Panc1 (cell line): ENCODE results near the gene CROCC2. TPM values are rescaled to one million over a fixed set of nuclear protein-coding genes. Genes with fewer than 3 reads are reported as not detected.

Source experiments
- ATAC-seq: fragments of 200-7000 bp; cut with Tn5 transposase; 2 replicates; pipeline ENCODE4 v1.9.1; 2020; ENCODE audit warnings: mild to moderate bottlenecking, moderate library complexity
- BruUV-seq: library from RNA; stranded (reverse); fragments of 400-500 nt; replicated peaks from 2 replicates; lab custom pipeline; 2021; lab: Mats Ljungman, UMichigan
- CTCF ChIA-PET: fragments of 300-600 bp; sonication (Branson Sonifier 250); formaldehyde crosslinking; loops from one replicate; lab custom pipeline; 2022; ENCODE audit warnings: antibody characterized with exemption; lab: Charles Lee
- POLR2A ChIA-PET: fragments of 300-600 bp; sonication (Branson Sonifier 250); formaldehyde crosslinking; loops from one replicate; lab custom pipeline; 2022; ENCODE audit warnings: antibody characterized with exemption; lab: Charles Lee
- DNase-seq: peaks from one replicate; pipeline ENCODE4 v3.0.0-alpha.2; 2010; ENCODE audit warnings: low read depth, low spot score
- H3K27ac ChIP-seq: 2 replicates; pipeline ENCODE4 v1.5.1; 2011; ENCODE audit warnings: mild to moderate bottlenecking, low read length, inconsistent platforms
- H3K27me3 ChIP-seq: fragments of 200-500 bp; sonication (Bioruptor generic); 2 replicates; pipeline ENCODE4 v1.6.0; 2014; ENCODE audit warnings: low read length, inconsistent platforms; ENCODE audit not compliant: control insufficient read depth, insufficient read depth
- H3K36me3 ChIP-seq: fragments of 200-500 bp; sonication (Bioruptor generic); 2 replicates; pipeline ENCODE4 v1.5.1; 2014; ENCODE audit warnings: inconsistent platforms, mild to moderate bottlenecking, low read length, moderate library complexity; ENCODE audit not compliant: control insufficient read depth, insufficient read depth
- H3K4me1 ChIP-seq: 2 replicates; pipeline ENCODE4 v1.5.1; 2011; ENCODE audit warnings: inconsistent platforms, mild to moderate bottlenecking, low read length, moderate library complexity; ENCODE audit not compliant: control insufficient read depth, insufficient read depth
- H3K4me3 ChIP-seq, 2 experiments: 2 replicates each; pipeline ENCODE4 v1.5.1; 2011 to 2012; ENCODE audit warnings: low read depth in 2 of 2, low read length in 2 of 2, mild to moderate bottlenecking in 2 of 2, inconsistent platforms in 1 of 2, moderate library complexity in 1 of 2
- H3K9me3 ChIP-seq: fragments of 200-500 bp; sonication (Bioruptor generic); 2 replicates; pipeline ENCODE4 v1.5.1; 2014; ENCODE audit warnings: low read depth, mild to moderate bottlenecking, inconsistent platforms, low read length, moderate library complexity; ENCODE audit not compliant: control insufficient read depth, insufficient read depth
- POLR2AphosphoS5 ChIP-seq: IDR thresholded peaks from 2 replicates; pipeline ENCODE4 v1.6.1; 2012; ENCODE audit warnings: mild to moderate bottlenecking, low read depth, low read length, moderate library complexity
- SIN3A ChIP-seq: IDR thresholded peaks from 2 replicates; pipeline ENCODE4 v1.6.1; 2012; ENCODE audit warnings: low read depth, mild to moderate bottlenecking, low read length, moderate library complexity, borderline replicate concordance; ENCODE audit not compliant: insufficient read depth
- TCF7L2 ChIP-seq: IDR thresholded peaks from 2 replicates; pipeline ENCODE4 v1.6.1; 2011; ENCODE audit warnings: mild to moderate bottlenecking, low read depth, low read length, inconsistent platforms
- in situ Hi-C: cut with HindIII; loops from 2 replicates; pipeline ENCODE4 v1.10.0; 2016; ENCODE audit warnings: low sequenced_read_pairs, low pct_unique_long_range_greater_than_20kb
- intact Hi-C: fragments of 100-400 bp; cut with micrococcal nuclease; formaldehyde crosslinking; loops from one replicate; pipeline ENCODE4 v1.10.0; 2022; ENCODE audit not compliant: unreplicated experiment
- total RNA-seq: library from RNA; stranded (reverse); gene quantifications from one replicate; pipeline ENCODE4 v1.2.1, GENCODE V29; 2021; ENCODE audit not compliant: unreplicated experiment
- TF ChIP-seq, protein P1 (sequence below), 2 experiments: IDR thresholded peaks; 2 replicates each; pipeline ENCODE4 v1.6.1; 2011 to 2012; ENCODE audit warnings: low read depth in 2 of 2, control low read depth in 1 of 2, low read length in 1 of 2, mild to moderate bottlenecking in 1 of 2, moderate library complexity in 1 of 2; ENCODE audit not compliant: insufficient read depth in 1 of 2
- TF ChIP-seq, protein P2 (sequence below): fragments of 450-650 bp; IDR thresholded peaks from 2 replicates; pipeline ENCODE4 v1.5.1; 2017; ENCODE audit warnings: mild to moderate bottlenecking

CROCC2 gene
- total RNA-seq, 1 experiment from 2014 or later, result 0.23 TPM

DNA sequence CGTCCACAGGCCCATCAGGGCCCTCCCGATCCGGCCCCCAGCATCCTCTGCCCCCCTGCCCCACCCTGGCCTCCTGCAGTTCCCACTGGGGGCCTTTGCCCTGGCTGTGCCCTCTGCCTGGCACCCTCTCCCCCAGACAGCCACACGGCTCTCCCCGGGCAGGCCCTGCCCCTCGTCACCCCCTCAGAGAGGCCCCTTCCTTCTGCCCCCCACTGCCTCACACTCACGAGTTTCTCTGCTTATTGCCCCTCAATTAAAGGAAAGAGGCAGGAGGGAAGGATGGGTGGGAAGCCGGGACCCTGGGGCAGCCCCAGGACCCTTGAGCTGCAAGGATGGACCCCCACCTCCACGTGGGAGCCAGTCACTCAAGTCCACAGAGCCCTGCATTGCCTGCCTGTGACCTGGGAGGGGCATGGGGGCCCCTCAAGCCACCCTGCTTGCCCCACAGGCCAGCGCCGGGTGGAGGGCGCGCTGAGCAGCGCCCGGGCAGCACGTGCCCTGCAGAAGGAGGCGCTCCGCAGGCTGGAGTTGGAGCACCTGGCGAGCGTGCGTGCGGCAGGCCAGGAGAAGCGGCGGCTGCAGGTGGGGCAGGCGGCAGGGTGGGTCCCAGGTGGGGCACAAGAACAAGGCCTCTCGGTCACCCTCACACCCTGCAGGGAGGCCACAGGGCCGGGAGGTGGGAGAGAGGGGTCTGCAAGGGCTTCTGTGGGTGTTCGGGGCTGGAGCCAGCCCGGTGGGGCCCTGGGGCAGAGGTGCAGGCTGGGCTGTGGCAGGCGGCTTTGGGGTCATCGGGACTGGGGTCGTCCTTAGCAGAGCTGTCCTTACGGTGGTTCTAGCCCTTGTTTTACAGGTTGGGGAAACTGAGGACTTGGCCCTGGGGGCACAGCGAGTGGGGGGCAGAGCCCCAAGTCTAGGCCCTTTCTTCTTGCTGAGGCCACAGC, 61.8 kb downstream of the CROCC2 start:
- DNase-seq (no peak), ATAC-seq (no peak)
- intact Hi-C loops, result no loop called here
- POLR2A ChIA-PET, result no interaction called here
- Histone ChIP-seq H3K4me1 (no peaks in the 10 kb centered on the region), H3K36me3 (no peaks in the 10 kb centered on the region), H3K4me3 (no peak overlapping the region), H3K27me3 (no peaks in the 10 kb centered on the region), H3K9me3 (no peaks in the 10 kb centered on the region), H3K27ac (no peak overlapping the region)
- in situ Hi-C loops, result no loop called here
- BruUV-seq, result no TSS peak
- CTCF ChIA-PET, result no interaction called here
- TF ChIP-seq SIN3A (no peak), POLR2AphosphoS5 (no peak)

GRCh38 chr2:240968731-240969624, 62.8 kb downstream of the CROCC2 start:
- CTCF ChIA-PET, result no interaction called here
- no peak overlapping the region for H3K27ac ChIP-seq
- no peaks in the 10 kb centered on the region for H3K4me1 ChIP-seq
- no peaks in the 10 kb centered on the region for H3K27me3 ChIP-seq
- in situ Hi-C loops, result no loop called here
- H3K9me3 ChIP-seq, result no peaks in the 10 kb centered on the region
- POLR2A ChIA-PET, result no interaction called here
- DNase-seq, result no peak
- no peak overlapping the region for H3K4me3 ChIP-seq
- TF ChIP-seq, protein P1, sequence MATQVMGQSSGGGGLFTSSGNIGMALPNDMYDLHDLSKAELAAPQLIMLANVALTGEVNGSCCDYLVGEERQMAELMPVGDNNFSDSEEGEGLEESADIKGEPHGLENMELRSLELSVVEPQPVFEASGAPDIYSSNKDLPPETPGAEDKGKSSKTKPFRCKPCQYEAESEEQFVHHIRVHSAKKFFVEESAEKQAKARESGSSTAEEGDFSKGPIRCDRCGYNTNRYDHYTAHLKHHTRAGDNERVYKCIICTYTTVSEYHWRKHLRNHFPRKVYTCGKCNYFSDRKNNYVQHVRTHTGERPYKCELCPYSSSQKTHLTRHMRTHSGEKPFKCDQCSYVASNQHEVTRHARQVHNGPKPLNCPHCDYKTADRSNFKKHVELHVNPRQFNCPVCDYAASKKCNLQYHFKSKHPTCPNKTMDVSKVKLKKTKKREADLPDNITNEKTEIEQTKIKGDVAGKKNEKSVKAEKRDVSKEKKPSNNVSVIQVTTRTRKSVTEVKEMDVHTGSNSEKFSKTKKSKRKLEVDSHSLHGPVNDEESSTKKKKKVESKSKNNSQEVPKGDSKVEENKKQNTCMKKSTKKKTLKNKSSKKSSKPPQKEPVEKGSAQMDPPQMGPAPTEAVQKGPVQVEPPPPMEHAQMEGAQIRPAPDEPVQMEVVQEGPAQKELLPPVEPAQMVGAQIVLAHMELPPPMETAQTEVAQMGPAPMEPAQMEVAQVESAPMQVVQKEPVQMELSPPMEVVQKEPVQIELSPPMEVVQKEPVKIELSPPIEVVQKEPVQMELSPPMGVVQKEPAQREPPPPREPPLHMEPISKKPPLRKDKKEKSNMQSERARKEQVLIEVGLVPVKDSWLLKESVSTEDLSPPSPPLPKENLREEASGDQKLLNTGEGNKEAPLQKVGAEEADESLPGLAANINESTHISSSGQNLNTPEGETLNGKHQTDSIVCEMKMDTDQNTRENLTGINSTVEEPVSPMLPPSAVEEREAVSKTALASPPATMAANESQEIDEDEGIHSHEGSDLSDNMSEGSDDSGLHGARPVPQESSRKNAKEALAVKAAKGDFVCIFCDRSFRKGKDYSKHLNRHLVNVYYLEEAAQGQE (IDR thresholded peaks at IDR 0.05; ENCODE audit: insufficient read depth in 1 of 2, low read depth in 2 of 2, low read length in 1 of 2), result no peak
- TF ChIP-seq SIN3A, result no peak
- TF ChIP-seq, protein P2, sequence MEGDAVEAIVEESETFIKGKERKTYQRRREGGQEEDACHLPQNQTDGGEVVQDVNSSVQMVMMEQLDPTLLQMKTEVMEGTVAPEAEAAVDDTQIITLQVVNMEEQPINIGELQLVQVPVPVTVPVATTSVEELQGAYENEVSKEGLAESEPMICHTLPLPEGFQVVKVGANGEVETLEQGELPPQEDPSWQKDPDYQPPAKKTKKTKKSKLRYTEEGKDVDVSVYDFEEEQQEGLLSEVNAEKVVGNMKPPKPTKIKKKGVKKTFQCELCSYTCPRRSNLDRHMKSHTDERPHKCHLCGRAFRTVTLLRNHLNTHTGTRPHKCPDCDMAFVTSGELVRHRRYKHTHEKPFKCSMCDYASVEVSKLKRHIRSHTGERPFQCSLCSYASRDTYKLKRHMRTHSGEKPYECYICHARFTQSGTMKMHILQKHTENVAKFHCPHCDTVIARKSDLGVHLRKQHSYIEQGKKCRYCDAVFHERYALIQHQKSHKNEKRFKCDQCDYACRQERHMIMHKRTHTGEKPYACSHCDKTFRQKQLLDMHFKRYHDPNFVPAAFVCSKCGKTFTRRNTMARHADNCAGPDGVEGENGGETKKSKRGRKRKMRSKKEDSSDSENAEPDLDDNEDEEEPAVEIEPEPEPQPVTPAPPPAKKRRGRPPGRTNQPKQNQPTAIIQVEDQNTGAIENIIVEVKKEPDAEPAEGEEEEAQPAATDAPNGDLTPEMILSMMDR, result no peak; the same call in 1 of the 2 replicates
- TF ChIP-seq TCF7L2, result no peak
- peak; percentile 47; the same call in 1 of the 2 replicates for ATAC-seq
- intact Hi-C loops, result no loop called here
- no peaks in the 10 kb centered on the region for H3K36me3 ChIP-seq
- no TSS peak for BruUV-seq
